HEK293T (cell line): Measurements from ENCODE around the gene ZNF536.

Experiments used
- BHLHE40 ChIP-seq: fragments of 450-650 bp; IDR thresholded peaks from 2 replicates; pipeline ENCODE4 v1.6.1; 2016; ENCODE audit warnings: mild to moderate bottlenecking, moderate library complexity, borderline replicate concordance
- FOXM1 ChIP-seq: fragments of 450-650 bp; IDR thresholded peaks from 2 replicates; pipeline ENCODE4 v1.6.1; 2017; ENCODE audit warnings: mild to moderate bottlenecking, borderline replicate concordance
- HDGF ChIP-seq: fragments of 450-650 bp; IDR thresholded peaks from 2 replicates; pipeline ENCODE4 v1.6.1; 2017; ENCODE audit warnings: antibody characterized with exemption, borderline replicate concordance
- LEF1 ChIP-seq: fragments of 450-650 bp; IDR thresholded peaks from 2 replicates; pipeline ENCODE4 v1.6.1; 2017; ENCODE audit warnings: mild to moderate bottlenecking, borderline replicate concordance
- NFRKB ChIP-seq: fragments of 450-650 bp; IDR thresholded peaks from 2 replicates; pipeline ENCODE4 v1.6.1; 2016; ENCODE audit warnings: mild to moderate bottlenecking, moderate library complexity
- PKNOX1 ChIP-seq: fragments of 450-650 bp; IDR thresholded peaks from 2 replicates; pipeline ENCODE4 v1.6.1; 2016
- SUZ12 ChIP-seq: fragments of 450-650 bp; IDR thresholded peaks from 2 replicates; pipeline ENCODE4 v1.6.1; 2016; ENCODE audit warnings: mild to moderate bottlenecking
- TARDBP ChIP-seq: fragments of 450-650 bp; IDR thresholded peaks from 2 replicates; pipeline ENCODE4 v1.6.1; 2016
- ZNF384 ChIP-seq: fragments of 450-650 bp; IDR thresholded peaks from 2 replicates; pipeline ENCODE4 v1.6.1; 2016

GRCh38 chr19:30408734-30409301 lies 36.6 kb downstream of the ZNF536 start:
- TF ChIP-seq ZNF384: no peak
- no peak for TF ChIP-seq TARDBP
- no peak for TF ChIP-seq FOXM1
- no peak for TF ChIP-seq LEF1
- TF ChIP-seq NFRKB: no peak
- TF ChIP-seq SUZ12: no peak
- TF ChIP-seq HDGF: no peak
- no peak for TF ChIP-seq PKNOX1
- no peak for TF ChIP-seq BHLHE40
